ACC112 (cell line): ENCODE data around the gene GFAP.

Experiments used
- H2AFZ ChIP-seq: fragments of 200-600 bp; sonication (generic); one replicate; pipeline ENCODE4 v1.6.0; 2017; ENCODE audit warnings: antibody characterized with exemption, low read length; ENCODE audit not compliant: unreplicated experiment
- H3K27ac ChIP-seq: fragments of 200-600 bp; sonication (generic); 2 replicates; pipeline ENCODE4 v1.5.1; 2014; ENCODE audit warnings: low read depth, mild to moderate bottlenecking, antibody characterized with exemption, low read length, moderate library complexity
- H3K27me3 ChIP-seq: fragments of 200-600 bp; sonication (generic); 2 replicates; pipeline ENCODE4 v1.6.1; 2014; ENCODE audit warnings: mild to moderate bottlenecking, antibody characterized with exemption, low read length, moderate library complexity, mixed read lengths; ENCODE audit not compliant: insufficient read depth
- H3K36me3 ChIP-seq: fragments of 200-600 bp; sonication (generic); 2 replicates; pipeline ENCODE4 v1.6.1; 2016; ENCODE audit warnings: mild to moderate bottlenecking, antibody characterized with exemption, low read length, moderate library complexity, mixed read lengths; ENCODE audit not compliant: insufficient read depth
- H3K4me1 ChIP-seq: fragments of 200-600 bp; sonication (generic); one replicate; pipeline ENCODE4 v1.6.1; 2016; ENCODE audit warnings: low read length, mixed read lengths; ENCODE audit not compliant: insufficient read depth, unreplicated experiment, control insufficient read depth
- H3K4me3 ChIP-seq: fragments of 200-600 bp; sonication (generic); 2 replicates; pipeline ENCODE4 v1.5.1; 2014; ENCODE audit warnings: mild to moderate bottlenecking, low read depth, low read length
- H3K79me2 ChIP-seq: fragments of 200-600 bp; sonication (generic); one replicate; pipeline ENCODE4 v1.6.0; 2016; ENCODE audit warnings: low read length; ENCODE audit not compliant: control insufficient read depth, unreplicated experiment, insufficient read depth

The GFAP gene

DNA sequence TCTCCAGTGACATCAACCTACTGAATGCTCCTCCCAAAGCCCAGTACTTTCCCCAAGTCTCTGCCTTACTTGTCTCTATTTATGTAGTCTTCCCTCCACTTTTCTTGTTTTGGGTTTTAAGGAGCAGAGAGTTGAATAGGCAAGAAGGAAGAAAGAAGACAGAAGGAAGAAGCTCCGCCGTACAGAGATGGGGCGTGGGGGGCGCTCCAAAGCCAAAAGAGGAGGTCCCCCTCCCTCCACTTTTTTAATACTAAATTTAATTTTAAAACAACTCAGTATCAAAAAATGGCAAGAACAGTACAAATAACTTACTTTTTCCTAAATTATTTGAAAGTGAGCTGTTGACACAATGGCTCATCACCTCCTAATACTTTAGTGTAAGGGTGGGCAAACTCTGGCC is 20.7 kb downstream of the GFAP start:
- peaks cover 11% of the 10 kb centered on the region for H3K36me3 ChIP-seq
- H3K79me2 ChIP-seq = peaks cover 49% of the 10 kb centered on the region
- peaks cover 5% of the 10 kb centered on the region for H3K4me1 ChIP-seq
- H3K27ac ChIP-seq = no peak overlapping the region
- no peak overlapping the region for H2AFZ ChIP-seq
- no peak overlapping the region for H3K4me3 ChIP-seq
- H3K27me3 ChIP-seq = no peaks in the 10 kb centered on the region

DNA sequence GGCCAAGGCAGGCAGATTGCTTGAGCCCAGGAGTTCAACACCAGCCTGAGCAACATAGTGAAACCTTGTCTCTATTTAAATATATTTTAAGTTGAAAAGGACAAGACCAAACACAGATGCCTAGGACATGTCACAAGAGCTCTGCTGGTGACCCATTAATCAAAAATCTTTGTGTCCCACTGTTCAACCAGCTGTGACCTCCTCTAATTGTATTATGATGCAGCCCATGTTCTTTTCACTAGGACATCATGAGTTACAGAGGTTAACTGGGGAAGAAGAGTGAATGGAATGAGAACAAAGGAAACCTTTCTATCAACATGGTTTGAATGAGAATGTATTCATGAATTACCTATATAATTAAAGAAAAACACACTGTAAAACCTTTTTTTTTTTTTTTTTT is 23.1 kb downstream of the GFAP start:
- Histone ChIP-seq H3K79me2 (peaks cover 49% of the 10 kb centered on the region), H3K4me3 (no peak overlapping the region), H3K27me3 (no peaks in the 10 kb centered on the region), H3K27ac (no peak overlapping the region), H3K36me3 (peaks cover 11% of the 10 kb centered on the region), H3K4me1 (peaks cover 12% of the 10 kb centered on the region), H2AFZ (no peak overlapping the region)

DNA sequence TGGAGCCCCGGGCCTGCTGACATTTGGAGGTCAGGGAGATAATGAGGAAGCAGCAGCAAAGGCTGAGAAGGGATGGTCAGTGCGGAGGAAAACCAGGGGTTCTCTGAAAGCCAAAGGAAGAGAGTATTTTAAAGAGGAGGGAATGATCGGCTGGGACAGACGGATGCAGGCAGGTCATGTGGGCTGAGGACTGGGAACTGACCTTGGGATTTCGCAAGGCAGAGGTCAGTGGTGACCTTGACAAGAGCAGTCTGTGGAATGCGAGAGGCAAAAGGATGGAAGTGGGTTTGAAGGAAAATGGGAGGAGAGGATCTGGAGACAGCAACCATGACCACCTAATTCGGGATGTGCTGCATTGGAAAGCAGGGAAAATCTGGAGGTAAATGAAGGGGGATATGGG is 26.3 kb downstream of the GFAP start:
- Histone ChIP-seq H3K27ac (no peak overlapping the region), H2AFZ (no peak overlapping the region), H3K4me3 (no peak overlapping the region), H3K4me1 (peaks cover 12% of the 10 kb centered on the region), H3K79me2 (peaks cover 41% of the 10 kb centered on the region), H3K36me3 (peaks cover 20% of the 10 kb centered on the region), H3K27me3 (no peaks in the 10 kb centered on the region)

DNA sequence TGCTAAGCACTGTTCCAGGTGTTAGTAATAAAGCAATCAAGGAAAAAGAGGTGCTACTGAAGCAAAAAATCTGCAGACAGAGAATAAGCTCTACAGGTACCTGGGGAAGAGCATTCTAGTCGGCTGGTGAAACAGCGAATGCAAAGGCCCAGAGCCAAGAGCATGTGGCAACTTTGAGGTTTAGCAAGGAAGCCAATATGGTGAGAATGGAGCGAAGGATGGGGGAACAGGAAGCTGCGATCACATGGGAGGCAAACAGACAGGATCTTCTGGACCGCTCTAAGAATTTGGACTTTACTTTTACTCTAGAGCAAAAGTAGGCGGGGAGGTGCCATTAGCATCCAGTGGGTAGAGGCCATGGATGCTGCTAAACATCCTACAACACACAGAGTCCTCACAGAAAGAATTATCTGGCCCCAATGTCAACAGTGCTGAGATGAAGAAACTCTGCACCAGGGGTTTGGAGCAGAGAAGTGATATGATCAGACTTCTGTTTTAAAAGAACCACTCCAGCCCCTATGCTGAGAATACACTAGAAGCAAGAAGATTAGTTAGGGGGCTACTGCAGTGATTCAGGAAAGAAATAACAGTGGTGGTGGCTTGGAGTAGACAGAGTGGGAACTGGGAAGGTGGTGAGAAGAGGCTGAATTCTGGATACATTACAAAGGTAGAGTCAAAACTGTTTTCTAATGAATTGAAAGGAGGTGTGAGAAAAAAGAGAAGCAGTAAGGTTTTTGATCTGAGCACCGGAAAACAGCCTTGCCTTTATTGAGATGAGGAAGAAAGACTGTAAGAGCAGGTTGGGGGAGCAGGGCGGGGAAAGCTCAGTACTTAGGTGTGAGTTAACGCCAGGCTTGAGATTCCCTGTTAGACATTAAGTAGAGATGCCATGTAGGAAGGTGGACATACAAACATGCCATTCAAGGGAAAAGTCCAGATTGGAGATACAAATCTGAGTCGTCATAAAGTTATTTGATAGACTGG is 27.0 kb downstream of the GFAP start:
- H2AFZ ChIP-seq = no peak overlapping the region
- H3K27ac ChIP-seq = no peak overlapping the region
- H3K79me2 ChIP-seq = peaks cover 38% of the 10 kb centered on the region
- H3K4me1 ChIP-seq = peaks cover 12% of the 10 kb centered on the region
- H3K27me3 ChIP-seq = no peaks in the 10 kb centered on the region
- H3K4me3 ChIP-seq = no peak overlapping the region
- peaks cover 22% of the 10 kb centered on the region for H3K36me3 ChIP-seq

DNA sequence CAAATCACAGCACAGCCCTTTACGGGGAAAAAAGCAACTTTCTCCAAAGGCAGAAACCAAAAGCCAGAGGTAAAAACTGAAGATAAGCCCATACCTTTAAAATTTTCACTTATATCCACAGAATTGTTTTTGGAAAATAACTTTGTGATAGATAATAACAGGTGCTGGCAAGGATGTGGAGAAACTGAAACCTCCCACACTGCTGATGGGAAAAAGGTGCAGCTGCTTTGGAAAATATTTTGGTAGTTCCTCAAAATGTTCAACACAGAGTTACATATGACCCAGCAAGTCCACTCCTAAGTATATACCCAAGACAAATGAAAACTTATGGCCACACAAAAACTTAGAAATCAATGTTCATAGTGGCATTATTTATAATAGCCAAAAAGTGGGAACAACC is 28.3 kb downstream of the GFAP start:
- Histone ChIP-seq H3K27ac (no peak overlapping the region), H3K4me3 (no peak overlapping the region), H3K36me3 (peaks cover 24% of the 10 kb centered on the region; the same call in 1 of the 2 replicates), H3K4me1 (peaks cover 12% of the 10 kb centered on the region), H3K27me3 (no peaks in the 10 kb centered on the region), H2AFZ (no peak overlapping the region), H3K79me2 (peaks cover 36% of the 10 kb centered on the region)

DNA sequence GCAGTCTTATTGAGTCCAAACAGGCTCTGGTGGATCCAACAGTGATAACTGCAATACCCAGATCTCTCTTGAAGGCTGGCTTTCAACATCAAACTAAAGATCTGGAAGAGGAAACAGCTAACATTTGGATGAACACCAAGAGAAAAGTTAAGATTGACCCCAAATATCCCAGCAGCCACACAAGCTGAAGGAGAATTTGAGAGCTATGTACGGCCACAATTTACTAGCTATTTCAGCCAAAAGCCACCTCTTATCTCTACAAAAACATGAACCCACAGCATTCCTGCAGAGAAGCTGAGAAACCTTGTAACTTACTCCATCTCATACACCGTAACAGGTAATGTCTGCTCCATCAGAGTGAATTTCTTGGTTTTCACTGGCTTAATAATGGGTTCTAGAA is 30.4 kb downstream of the GFAP start:
- H3K79me2 ChIP-seq = peaks cover 28% of the 10 kb centered on the region
- no peaks in the 10 kb centered on the region for H3K27me3 ChIP-seq
- peaks cover 12% of the 10 kb centered on the region for H3K4me1 ChIP-seq
- no peak overlapping the region for H3K27ac ChIP-seq
- H2AFZ ChIP-seq = no peak overlapping the region
- H3K36me3 ChIP-seq = peaks cover 28% of the 10 kb centered on the region; the same call in 1 of the 2 replicates
- no peak overlapping the region for H3K4me3 ChIP-seq

DNA sequence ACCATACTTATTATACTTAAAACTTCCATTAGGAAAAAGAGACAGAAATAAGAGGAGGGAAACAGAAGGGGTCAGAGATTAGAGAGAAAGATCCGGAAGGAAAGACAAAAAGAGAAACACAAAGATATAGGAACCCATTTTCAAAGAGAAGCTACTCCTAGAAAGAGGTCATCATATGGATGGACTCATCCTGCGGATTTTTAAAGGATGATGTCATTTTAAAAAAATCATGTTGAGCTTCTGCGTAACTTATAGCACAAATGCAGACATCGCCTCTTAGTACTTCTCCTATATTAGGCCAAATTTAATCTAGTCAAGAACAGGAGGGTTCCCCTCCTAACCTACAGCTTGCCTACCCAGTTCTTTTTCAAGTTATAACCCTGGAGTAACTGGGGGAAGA is 34.2 kb downstream of the GFAP start:
- Histone ChIP-seq H3K4me1 (no peaks in the 10 kb centered on the region), H3K79me2 (no peaks in the 10 kb centered on the region), H2AFZ (no peak overlapping the region), H3K27me3 (no peaks in the 10 kb centered on the region), H3K4me3 (no peak overlapping the region), H3K36me3 (peaks cover 27% of the 10 kb centered on the region; the same call in 1 of the 2 replicates), H3K27ac (no peak overlapping the region)

DNA sequence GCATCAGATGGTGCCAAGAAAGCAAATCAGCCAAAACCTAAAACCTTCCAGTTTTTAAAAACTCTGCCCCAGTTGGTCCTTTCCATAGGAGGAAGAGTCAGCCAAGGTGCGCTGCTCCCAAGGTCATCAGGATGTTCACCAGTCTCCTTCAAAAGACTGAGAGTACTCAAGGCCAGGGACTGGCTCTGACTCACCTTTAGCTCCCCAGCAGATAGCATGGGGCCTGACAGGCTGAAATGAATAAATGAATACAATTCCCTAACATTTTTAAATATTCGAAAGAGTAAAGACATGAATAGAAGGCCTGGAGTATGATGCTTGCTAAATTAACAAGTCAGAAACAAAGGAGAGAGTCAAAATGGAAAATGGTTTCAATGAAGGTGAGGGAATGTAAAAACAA is 35.2 kb downstream of the GFAP start:
- H3K79me2 ChIP-seq = no peaks in the 10 kb centered on the region
- no peak overlapping the region for H3K4me3 ChIP-seq
- H3K27ac ChIP-seq = no peak overlapping the region
- no peak overlapping the region for H2AFZ ChIP-seq
- peaks cover 28% of the 10 kb centered on the region; the same call in 1 of the 2 replicates for H3K36me3 ChIP-seq
- no peaks in the 10 kb centered on the region for H3K4me1 ChIP-seq
- no peaks in the 10 kb centered on the region for H3K27me3 ChIP-seq

DNA sequence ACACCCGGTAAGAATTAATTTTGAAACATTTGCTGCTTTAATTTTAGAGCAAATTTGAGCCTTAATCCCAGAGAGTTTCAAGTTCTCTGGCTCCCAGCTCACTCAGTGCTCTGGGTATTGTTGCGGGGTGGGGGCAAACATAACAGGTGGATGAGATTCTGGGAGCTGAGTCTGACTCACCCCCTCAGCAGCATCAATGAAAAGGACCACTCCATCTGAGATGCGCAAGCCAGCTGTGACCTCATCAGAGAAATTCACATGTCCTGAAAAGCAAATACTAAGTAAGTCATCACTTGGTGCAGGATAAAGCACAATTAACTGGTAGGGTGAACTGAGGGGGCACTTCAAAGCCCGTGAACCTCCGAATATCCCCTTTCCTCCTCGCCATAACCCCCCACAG is 35.9 kb downstream of the GFAP start:
- Histone ChIP-seq H3K79me2 (no peaks in the 10 kb centered on the region), H3K4me3 (no peak overlapping the region), H3K27me3 (no peaks in the 10 kb centered on the region), H3K36me3 (peaks cover 25% of the 10 kb centered on the region; the same call in 1 of the 2 replicates), H3K27ac (no peak overlapping the region), H2AFZ (no peak overlapping the region), H3K4me1 (no peaks in the 10 kb centered on the region)

DNA sequence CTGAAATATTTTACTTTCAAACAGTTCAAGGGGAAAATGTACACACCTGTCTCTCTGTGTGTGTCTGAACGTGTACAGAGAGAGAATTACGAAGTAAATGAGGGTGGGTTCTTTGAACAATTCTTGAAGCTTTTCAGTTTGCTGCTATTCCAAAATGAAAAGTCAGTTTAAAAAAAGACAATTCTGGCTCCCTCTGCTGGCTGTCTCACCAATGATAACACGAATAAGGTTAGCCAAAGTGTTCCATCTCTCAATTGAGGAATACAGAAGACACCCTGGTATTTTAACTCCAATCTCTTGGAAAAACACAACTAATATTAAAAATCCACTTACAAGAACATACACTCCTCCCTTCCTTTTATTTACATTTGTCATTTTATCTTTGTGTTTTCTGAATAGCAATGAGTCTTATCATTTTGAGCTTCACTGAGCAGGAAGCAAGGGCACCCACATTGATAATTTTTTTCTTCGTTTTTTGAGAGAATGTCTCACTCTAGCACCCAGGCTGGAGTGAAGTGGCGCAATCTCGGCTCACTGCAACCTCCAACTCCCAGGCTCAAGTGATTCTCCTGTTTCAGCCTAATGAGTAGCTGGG is 36.6 kb downstream of the GFAP start:
- no peak overlapping the region for H2AFZ ChIP-seq
- peaks cover 29% of the 10 kb centered on the region; the same call in 1 of the 2 replicates for H3K36me3 ChIP-seq
- H3K4me3 ChIP-seq = no peak overlapping the region
- no peak overlapping the region for H3K27ac ChIP-seq
- H3K79me2 ChIP-seq = no peaks in the 10 kb centered on the region
- H3K4me1 ChIP-seq = no peaks in the 10 kb centered on the region
- H3K27me3 ChIP-seq = no peaks in the 10 kb centered on the region

DNA sequence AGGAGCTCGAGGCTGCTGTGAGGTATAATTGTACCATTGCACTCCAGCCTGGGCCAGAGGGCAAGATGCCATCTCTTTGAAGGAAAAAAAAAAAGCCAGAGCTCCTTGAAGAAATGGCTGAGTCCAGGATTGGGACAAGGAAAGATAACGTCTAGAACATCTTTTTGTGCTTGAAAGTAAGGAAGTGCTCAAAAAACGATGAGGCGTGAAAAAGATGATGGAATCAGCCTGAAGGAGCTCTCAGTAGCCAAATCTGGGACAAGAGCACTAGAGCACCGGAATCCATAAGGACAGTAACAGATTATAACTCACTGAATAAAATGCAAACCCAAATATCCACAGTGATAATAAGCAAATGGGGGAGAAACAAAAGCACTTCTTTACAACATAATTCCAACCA is 38.2 kb downstream of the GFAP start:
- Histone ChIP-seq H3K27ac (no peak overlapping the region), H2AFZ (no peak overlapping the region), H3K79me2 (no peaks in the 10 kb centered on the region), H3K27me3 (no peaks in the 10 kb centered on the region), H3K36me3 (peaks cover 32% of the 10 kb centered on the region), H3K4me3 (no peak overlapping the region), H3K4me1 (no peaks in the 10 kb centered on the region)
